K562 (cell line): ENCODE results near the gene SCIN. TPM values are rescaled to one million over a fixed set of nuclear protein-coding genes. Genes with fewer than 3 reads are reported as not detected.

Experiments
- ATAC-seq: fragments of 200-7000 bp; cut with Tn5 transposase; 3 replicates; pipeline ENCODE4 v1.9.1; 2020; ENCODE audit warnings: moderate library complexity
- BruUV-seq: library from RNA; stranded (reverse); fragments of 400-500 nt; replicated peaks from 2 replicates; lab custom pipeline; 2021; lab: Mats Ljungman, UMichigan
- CTCF ChIA-PET: fragments of 300-600 bp; formaldehyde crosslinking; extraction: SDS; loops from one replicate; lab custom pipeline; 2021; ENCODE audit warnings: low intra/inter-chr PET ratio; lab: Yijun Ruan, JAX
- POLR2A ChIA-PET: fragments of 300-600, 350-650 bp; sonication (Branson Sonifier 250); formaldehyde crosslinking; extraction: SDS; loops from one replicate; lab custom pipeline; 2021; ENCODE audit warnings: antibody characterized with exemption, inconsistent platforms; lab: Yijun Ruan, JAX
- DNase-seq, 4 experiments: peaks; one replicate each; pipeline versions ENCODE4 v3.0.0 to v3.0.0-alpha.2; 2011 to 2018; ENCODE audit warnings: low spot score in 3 of 4, mixed read lengths in 3 of 4; ENCODE audit errors: extremely low read depth in 1 of 4
- FAIRE-seq: peaks from 2 replicates; lab custom pipeline; 2011; peaks lifted over from hg19 to GRCh38; lab: Jason Lieb, UNC
- H2AFZ ChIP-seq: 2 replicates; pipeline ENCODE4 v1.6.0; 2011; ENCODE audit warnings: low read depth, low read length, control low read depth, inconsistent platforms
- H3K27ac ChIP-seq: fragments of 200-600 bp; 3 replicates; pipeline ENCODE4 v1.8.0; 2011; ENCODE audit warnings: low read depth, mild to moderate bottlenecking, control low read depth, inconsistent platforms, low read length, moderate library complexity, mixed read lengths; ENCODE audit errors: extremely low read depth
- H3K27me3 ChIP-seq, 2 experiments: fragments of 300-600 bp in 1 of 2; 2 replicates in 1 of 2; 3 replicates in 1 of 2; pipeline versions ENCODE4 v1.6.0 to v1.8.0; 2011; ENCODE audit warnings: inconsistent platforms in 2 of 2, low read length in 2 of 2, mild to moderate bottlenecking in 1 of 2, mixed read lengths in 1 of 2, moderate library complexity in 1 of 2; ENCODE audit not compliant: control insufficient read depth in 2 of 2, insufficient read depth in 2 of 2
- H3K36me3 ChIP-seq: fragments of 300-600 bp; 3 replicates; pipeline ENCODE4 v1.8.0; 2011; ENCODE audit warnings: mild to moderate bottlenecking, low read length, inconsistent platforms; ENCODE audit not compliant: control insufficient read depth, insufficient read depth
- H3K4me1 ChIP-seq, 2 experiments: fragments of 200-600 bp in 1 of 2; replicated peaks in 1 of 2; 2 replicates in 1 of 2; 3 replicates in 1 of 2; pipeline versions ENCODE4 v1.5.1 to v1.8.0; 2011; ENCODE audit warnings: inconsistent platforms in 2 of 2, low read length in 2 of 2, mild to moderate bottlenecking in 1 of 2, mixed read lengths in 1 of 2, moderate library complexity in 1 of 2; ENCODE audit not compliant: control insufficient read depth in 2 of 2, insufficient read depth in 2 of 2
- H3K4me2 ChIP-seq: 2 replicates; pipeline ENCODE4 v1.6.1; 2011; ENCODE audit warnings: low read length, control low read depth, inconsistent platforms, mixed read lengths; ENCODE audit not compliant: insufficient read depth
- H3K4me3 ChIP-seq: fragments of 200-600 bp; sonication (generic), shearing (Covaris generic); 2 replicates; pipeline ENCODE4 v1.5.1; 2016; ENCODE audit warnings: control low read depth, inconsistent platforms
- H3K79me2 ChIP-seq: fragments of 200-600 bp; 3 replicates; pipeline ENCODE4 v1.8.0; 2011; ENCODE audit warnings: low read length, inconsistent platforms; ENCODE audit not compliant: control insufficient read depth, insufficient read depth
- H3K9ac ChIP-seq, 2 experiments: 2 replicates each; pipeline versions ENCODE4 v1.6.0 to v1.6.1; 2011; ENCODE audit warnings: low read depth in 2 of 2, low read length in 2 of 2, control low read depth in 1 of 2, inconsistent platforms in 1 of 2, mild to moderate bottlenecking in 1 of 2, mixed read lengths in 1 of 2; ENCODE audit not compliant: insufficient read depth in 1 of 2
- H3K9me1 ChIP-seq: one replicate; pipeline ENCODE4 v1.6.0; 2011; ENCODE audit warnings: inconsistent platforms, mild to moderate bottlenecking, low read length, moderate library complexity; ENCODE audit not compliant: control insufficient read depth, insufficient read depth
- H3K9me3 ChIP-seq: replicated peaks from 2 replicates; pipeline ENCODE4 v1.5.1; 2011; ENCODE audit warnings: low read depth, low read length, inconsistent platforms; ENCODE audit not compliant: control insufficient read depth, insufficient read depth
- H4K20me1 ChIP-seq: replicated peaks from 2 replicates; pipeline ENCODE4 v1.6.1; 2011; ENCODE audit warnings: low read length, inconsistent platforms, mixed read lengths; ENCODE audit not compliant: control insufficient read depth, insufficient read depth
- CGGBP1 ChIP-seq: fragments of 250-450 bp; sonication (Bioruptor Pico); IDR thresholded peaks from 2 replicates; pipeline ENCODE4 v1.9.0; 2021; ENCODE audit warnings: mild to moderate bottlenecking
- CLOCK ChIP-seq: fragments of 250-450 bp; sonication (Bioruptor Pico); IDR thresholded peaks from 2 replicates; pipeline ENCODE4 v1.4.0; 2020; ENCODE audit warnings: mild to moderate bottlenecking, moderate library complexity, borderline replicate concordance
- FOXK2 ChIP-seq, 2 experiments: fragments of 450-650 bp; IDR thresholded peaks in 1 of 2; conservative IDR thresholded peaks in 1 of 2; 2 replicates each; pipeline ENCODE4 v1.6.1; 2016; ENCODE audit warnings: low read depth in 2 of 2, mild to moderate bottlenecking in 1 of 2
- HOMEZ ChIP-seq: fragments of 250-450 bp; sonication (Bioruptor Pico); IDR thresholded peaks from 2 replicates; pipeline ENCODE4 v1.4.0; 2020; ENCODE audit warnings: mild to moderate bottlenecking, moderate library complexity
- NCOA1 ChIP-seq: fragments of 450-650 bp; IDR thresholded peaks from 2 replicates; pipeline ENCODE4 v1.6.1; 2016; ENCODE audit warnings: low read depth
- SIN3B ChIP-seq: fragments of 450-650 bp; IDR thresholded peaks from 2 replicates; pipeline ENCODE4 v1.6.1; 2017; ENCODE audit warnings: low read depth, mild to moderate bottlenecking, moderate library complexity
- SMARCE1 ChIP-seq: fragments of 450-650 bp; IDR thresholded peaks from 2 replicates; pipeline ENCODE4 v1.7.1; 2016; ENCODE audit warnings: mild to moderate bottlenecking
- SNIP1 ChIP-seq: fragments of 450-650 bp; IDR thresholded peaks from 2 replicates; pipeline ENCODE4 v1.7.1; 2017; ENCODE audit warnings: low read depth, mild to moderate bottlenecking
- STAT6 ChIP-seq: sonication (generic); formaldehyde crosslinking; IDR thresholded peaks from 2 replicates; pipeline ENCODE4 v1.8.1; 2023; ENCODE audit warnings: mild to moderate bottlenecking, missing genetic modification reagents
- ZKSCAN8 ChIP-seq: fragments of 200-800 bp; sonication (Bioruptor generic); IDR thresholded peaks from 2 replicates; pipeline ENCODE4 v1.6.1; 2016; ENCODE audit warnings: missing genetic modification characterization, missing compliant biosample characterization
- ZNF586 ChIP-seq: fragments of 450-650 bp; formaldehyde crosslinking; conservative IDR thresholded peaks from 2 replicates; pipeline ENCODE4 v1.4.0; 2020; ENCODE audit warnings: mild to moderate bottlenecking, moderate library complexity
- WGBS: fragments of 100-300 bp; shearing (Covaris generic); methylation state at CpG from one replicate; pipeline ENCODE4 v1.1.6; 2016; ENCODE audit warnings: low coverage, mixed read lengths; ENCODE audit not compliant: insufficient coverage; ENCODE audit errors: missing lambda C conversion rate; 5-methylcytosine and 5-hydroxymethylcytosine counted together
- in situ Hi-C: fragments of 300-500 bp; cut with MboI; formaldehyde crosslinking; loops from 4 replicates; pipeline ENCODE4 v1.15.0; 2018; ENCODE audit warnings: inconsistent platforms, mixed read lengths
- intact Hi-C: fragments of 100-400 bp; cut with micrococcal nuclease; formaldehyde crosslinking; loops from 2 replicates; pipeline ENCODE4 v1.14.2; 2022
- polyA plus RNA-seq, 8 experiments: library from polyadenylated mRNA; depleted of rRNA in 4 of 8; stranded (reverse) in 5 of 8; unstranded in 3 of 8; fragments of >200 nt; fragmentation: Nextera tagmentation in 2 of 8; fragmentation: Illumina TruSeq in 1 of 8; extraction: Ambion mirVana in 2 of 8; extraction: Trizol in 1 of 8; gene quantifications; 2 replicates each; pipeline versions ENCODE4 v1.2.1 to v1.2.3, GENCODE V29; 2011 to 2014; ENCODE audit warnings: inconsistent platforms in 1 of 8, missing spikeins in 1 of 8
- total RNA-seq, 7 experiments: library from RNA; depleted of rRNA in 6 of 7; stranded (reverse); fragments of >200 nt in 6 of 7; fragmentation: Illumina TruSeq in 2 of 7; extraction: Trizol in 2 of 7; gene quantifications; 2 replicates each; pipeline versions ENCODE4 v1.2.1 to v1.2.3, GENCODE V29; 2011 to 2021; ENCODE audit warnings: low replicate concordance in 1 of 7

SCIN gene
- total and polyA plus RNA-seq, 9 of the 15 experiments (the other 6 are each of a cell fraction or from before 2014, with no cell fraction given), result 0.67 to 18.2 (median 10.6) TPM

- ATAC-seq (no peak), DNase-seq (no peak), FAIRE-seq (no peak)
- WGBS, result 52% methylated on average over 3 of the region's 3 CpGs
- BruUV-seq, result no TSS peak
- TF ChIP-seq NCOA1, result no peak
- no peak for TF ChIP-seq CLOCK (CRISPR knock-in tag)
- TF ChIP-seq CGGBP1, result no peak
- no peak for TF ChIP-seq SMARCE1
- no peak for TF ChIP-seq SNIP1
- TF ChIP-seq HOMEZ (CRISPR knock-in tag), result no peak
- no peak for TF ChIP-seq STAT6
- TF ChIP-seq ZNF586, result no peak
- TF ChIP-seq SIN3B, result no peak
- TF ChIP-seq FOXK2 (conservative IDR thresholded peaks at IDR 0.05 in 1 of 2, IDR thresholded peaks at IDR 0.05 in 1 of 2; ENCODE audit: low read depth in 2 of 2), result no peak
- TF ChIP-seq ZKSCAN8 (CRISPR knock-in tag), result no peak
- Histone ChIP-seq H3K9me3 (no peaks in the 10 kb centered on the region), H3K4me3 (no peak overlapping the region), H3K4me2 (no peak overlapping the region), H3K27ac (no peak overlapping the region), H3K9ac (no peak overlapping the region), H3K4me1 (no peaks in the 10 kb centered on the region; a peak in 1 of 5 replicates), H3K9me1 (no peaks in the 10 kb centered on the region), H3K27me3 (no peaks in the 10 kb centered on the region), H3K36me3 (peaks cover 2% of the 10 kb centered on the region; the same call in 1 of the 3 replicates), H4K20me1 (no peaks in the 10 kb centered on the region), H3K79me2 (no peaks in the 10 kb centered on the region), H2AFZ (no peak overlapping the region)
- intact Hi-C loops (no loop called here), in situ Hi-C loops (no loop called here)
- ChIA-PET POLR2A (no interaction called here), CTCF (no interaction called here)
Measured at GRCh38 chr7:12653110-12653509, 82.6 kb downstream of the SCIN start.
